Testis (tissue), 2 donors: ENCODE data around the gene C5orf58.

ENCODE experiments used
- POLR2A ChIP-seq: fragments of 450-650 bp; IDR thresholded peaks from one replicate; pipeline ENCODE4 v1.6.1; 2017; ENCODE audit warnings: antibody characterized with exemption, mild to moderate bottlenecking, moderate library complexity
- TF ChIP-seq, protein P1 (sequence below), 3 experiments: fragments of 450-650 bp in 2 of 3; fragments of 200-600 bp in 1 of 3; sonication (generic) in 1 of 3; IDR thresholded peaks; one replicate each; pipeline ENCODE4 v1.5.1; 2016 to 2019; ENCODE audit warnings: antibody characterized with exemption in 3 of 3, mild to moderate bottlenecking in 2 of 3, moderate library complexity in 1 of 3

DNA sequence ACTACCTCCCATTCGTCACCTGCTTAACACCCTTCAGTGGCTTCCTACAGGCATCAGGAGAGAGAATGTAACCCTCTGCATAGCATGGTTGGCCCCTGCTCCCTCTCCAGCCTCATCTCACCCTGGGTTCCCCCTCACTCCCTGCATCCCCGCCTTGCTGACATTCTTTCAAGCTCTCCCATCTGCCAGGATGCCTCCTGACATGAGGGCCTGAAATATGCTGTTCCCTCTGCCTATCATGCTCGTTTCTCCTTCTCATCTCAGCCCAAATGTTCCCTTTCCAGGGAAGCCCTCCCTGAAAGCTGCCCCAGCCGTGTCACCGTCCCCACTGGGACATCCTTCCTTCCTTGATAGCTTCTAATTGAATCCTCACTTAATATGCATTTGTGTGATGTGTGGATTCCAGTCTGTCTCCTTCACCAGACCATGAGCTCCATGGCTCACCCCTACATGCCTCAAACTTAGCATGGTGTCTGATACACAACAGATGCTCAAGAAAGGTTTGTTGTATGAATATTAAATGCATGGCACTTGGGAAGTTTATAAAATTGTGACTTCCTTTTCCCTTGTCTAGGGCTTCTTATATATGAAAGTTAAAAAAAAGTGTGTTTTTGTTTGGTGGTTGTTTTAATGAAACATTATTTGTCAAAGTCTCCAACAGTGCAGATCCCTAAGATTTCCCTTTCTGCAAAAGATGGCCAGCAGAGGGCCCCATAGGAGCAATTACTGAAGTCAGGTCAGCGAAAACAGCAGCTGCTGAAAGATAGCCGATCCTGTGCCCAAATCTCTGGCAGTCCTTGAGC lies 7.3 kb upstream of the C5orf58 start:
- TF ChIP-seq, protein P1, sequence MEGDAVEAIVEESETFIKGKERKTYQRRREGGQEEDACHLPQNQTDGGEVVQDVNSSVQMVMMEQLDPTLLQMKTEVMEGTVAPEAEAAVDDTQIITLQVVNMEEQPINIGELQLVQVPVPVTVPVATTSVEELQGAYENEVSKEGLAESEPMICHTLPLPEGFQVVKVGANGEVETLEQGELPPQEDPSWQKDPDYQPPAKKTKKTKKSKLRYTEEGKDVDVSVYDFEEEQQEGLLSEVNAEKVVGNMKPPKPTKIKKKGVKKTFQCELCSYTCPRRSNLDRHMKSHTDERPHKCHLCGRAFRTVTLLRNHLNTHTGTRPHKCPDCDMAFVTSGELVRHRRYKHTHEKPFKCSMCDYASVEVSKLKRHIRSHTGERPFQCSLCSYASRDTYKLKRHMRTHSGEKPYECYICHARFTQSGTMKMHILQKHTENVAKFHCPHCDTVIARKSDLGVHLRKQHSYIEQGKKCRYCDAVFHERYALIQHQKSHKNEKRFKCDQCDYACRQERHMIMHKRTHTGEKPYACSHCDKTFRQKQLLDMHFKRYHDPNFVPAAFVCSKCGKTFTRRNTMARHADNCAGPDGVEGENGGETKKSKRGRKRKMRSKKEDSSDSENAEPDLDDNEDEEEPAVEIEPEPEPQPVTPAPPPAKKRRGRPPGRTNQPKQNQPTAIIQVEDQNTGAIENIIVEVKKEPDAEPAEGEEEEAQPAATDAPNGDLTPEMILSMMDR (IDR thresholded peaks at IDR 0.05) = peak; percentile 73 to 86 (median 79)
- no peak for TF ChIP-seq POLR2A
